Tibial nerve (tissue), 4 donors: ENCODE measurements around the gene RBM44.
A peak's percentile ranks its signal among the peaks of the same experiment; 100 is the strongest.

Source experiments
- EP300 ChIP-seq, 2 donors: sonication (generic); formaldehyde crosslinking; IDR thresholded peaks; one replicate each; pipeline ENCODE4 v1.6.1; 2017; ENCODE audit warnings: antibody characterized with exemption in 2 of 2, mild to moderate bottlenecking in 1 of 2
- POLR2A ChIP-seq, 2 donors: fragments of 450-650 bp; IDR thresholded peaks; one replicate each; pipeline ENCODE4 v1.6.1; 2017; ENCODE audit warnings: antibody characterized with exemption in 2 of 2, mild to moderate bottlenecking in 2 of 2, moderate library complexity in 2 of 2
- TF ChIP-seq, protein P1 (sequence below), 5 experiments: fragments of 200-600 bp in 3 of 5; fragments of 450-650 bp in 2 of 5; sonication (generic) in 3 of 5; IDR thresholded peaks; one replicate each; pipeline ENCODE4 v1.5.1; 2016 to 2019; ENCODE audit warnings: antibody characterized with exemption in 5 of 5, mild to moderate bottlenecking in 3 of 5, moderate library complexity in 2 of 5

DNA sequence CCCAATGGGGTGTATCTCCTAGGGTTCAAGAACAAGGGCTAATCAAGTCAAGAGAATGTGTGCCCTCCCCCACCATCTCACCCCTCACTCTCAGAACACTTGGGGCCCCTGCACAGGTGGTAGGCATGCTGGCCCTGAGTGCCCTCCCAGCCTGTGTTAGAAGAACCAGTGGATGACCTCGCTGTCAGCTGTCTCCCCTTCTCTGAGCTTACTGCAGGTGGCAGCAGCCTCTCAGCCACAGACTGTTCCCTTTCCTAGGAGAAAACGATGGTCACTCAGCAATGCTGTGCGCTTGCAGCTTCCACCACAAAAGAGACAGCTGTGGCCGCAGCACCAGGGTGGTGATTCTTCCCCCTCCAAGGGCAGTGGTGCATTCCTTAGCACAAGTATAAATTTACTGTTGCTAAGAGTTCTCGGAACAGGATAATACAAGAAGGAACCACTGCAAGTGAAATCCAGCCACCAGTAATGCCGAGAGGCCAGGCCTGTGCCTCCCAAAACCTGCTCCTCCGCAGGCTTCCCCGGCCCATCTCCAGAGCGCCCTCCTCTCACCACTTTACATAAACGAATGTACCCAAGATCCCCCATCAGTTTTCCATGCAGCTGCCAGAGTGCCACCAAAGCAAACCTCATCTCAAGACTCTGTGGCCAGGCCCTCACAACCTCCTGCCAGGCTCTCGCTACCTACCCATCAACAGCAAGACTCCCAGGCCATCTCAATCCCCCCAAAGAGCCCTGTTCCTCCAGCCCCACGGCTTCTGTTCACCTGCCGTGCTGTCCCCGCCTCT is 59.9 kb downstream of the RBM44 start:
- TF ChIP-seq, protein P1, sequence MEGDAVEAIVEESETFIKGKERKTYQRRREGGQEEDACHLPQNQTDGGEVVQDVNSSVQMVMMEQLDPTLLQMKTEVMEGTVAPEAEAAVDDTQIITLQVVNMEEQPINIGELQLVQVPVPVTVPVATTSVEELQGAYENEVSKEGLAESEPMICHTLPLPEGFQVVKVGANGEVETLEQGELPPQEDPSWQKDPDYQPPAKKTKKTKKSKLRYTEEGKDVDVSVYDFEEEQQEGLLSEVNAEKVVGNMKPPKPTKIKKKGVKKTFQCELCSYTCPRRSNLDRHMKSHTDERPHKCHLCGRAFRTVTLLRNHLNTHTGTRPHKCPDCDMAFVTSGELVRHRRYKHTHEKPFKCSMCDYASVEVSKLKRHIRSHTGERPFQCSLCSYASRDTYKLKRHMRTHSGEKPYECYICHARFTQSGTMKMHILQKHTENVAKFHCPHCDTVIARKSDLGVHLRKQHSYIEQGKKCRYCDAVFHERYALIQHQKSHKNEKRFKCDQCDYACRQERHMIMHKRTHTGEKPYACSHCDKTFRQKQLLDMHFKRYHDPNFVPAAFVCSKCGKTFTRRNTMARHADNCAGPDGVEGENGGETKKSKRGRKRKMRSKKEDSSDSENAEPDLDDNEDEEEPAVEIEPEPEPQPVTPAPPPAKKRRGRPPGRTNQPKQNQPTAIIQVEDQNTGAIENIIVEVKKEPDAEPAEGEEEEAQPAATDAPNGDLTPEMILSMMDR (IDR thresholded peaks at IDR 0.05) = peak; percentile 55 to 87 (median 75)
- TF ChIP-seq POLR2A (IDR thresholded peaks at IDR 0.05) (no peak), EP300 (IDR thresholded peaks at IDR 0.05) (peak in 1 of 2 donors; percentile 44)
